ENCODE measurements around the gene KLHDC8A.

GRCh38 chr1:205387845-205388244 lies 31.1 kb upstream of the KLHDC8A start:
- TF ChIP-seq CTCF (IDR thresholded peaks at IDR 0.05) (no peak), POLR2A (IDR thresholded peaks at IDR 0.05) (no peak)
